Psoas muscle (tissue), 8 donors: ENCODE data around the gene MUSTN1. TPM values are rescaled to one million over a fixed set of nuclear protein-coding genes. Genes with fewer than 3 reads are reported as not detected.
A peak's percentile ranks its signal among the peaks of the same experiment; 100 is the strongest.

Experiments
- ATAC-seq, 4 donors: fragments of 200-7000 bp; cut with Tn5 transposase; one replicate each; pipeline ENCODE4 v1.9.1; 2020; ENCODE audit warnings: moderate library complexity in 3 of 4, mild to moderate bottlenecking in 2 of 4
- DNase-seq, 2 donors: peaks; one replicate each; pipeline ENCODE4 v3.0.0-alpha.2; 2020
- H3K27ac ChIP-seq: fragments of 200-600 bp; one replicate; pipeline ENCODE4 v1.8.0; 2022
- H3K27me3 ChIP-seq, 3 donors: fragments of 200-600 bp in 1 of 3; one replicate each; pipeline versions ENCODE4 v1.6.1 to v1.8.0; 2013 to 2022; ENCODE audit warnings: low read length in 2 of 3, mild to moderate bottlenecking in 2 of 3, moderate library complexity in 1 of 3; ENCODE audit not compliant: insufficient read depth in 3 of 3
- H3K36me3 ChIP-seq, 2 donors: fragments of 200-600 bp in 1 of 2; one replicate each; pipeline versions ENCODE4 v1.6.1 to v1.8.0; 2013 to 2022; ENCODE audit warnings: low read depth in 1 of 2, mild to moderate bottlenecking in 1 of 2, moderate library complexity in 1 of 2; ENCODE audit not compliant: insufficient read depth in 1 of 2
- H3K4me1 ChIP-seq: fragments of 200-600 bp; one replicate; pipeline ENCODE4 v1.8.0; 2022
- H3K4me3 ChIP-seq: fragments of 200-600 bp; one replicate; pipeline ENCODE4 v1.8.0; 2022; ENCODE audit warnings: mild to moderate bottlenecking
- H3K9me3 ChIP-seq: fragments of 200-600 bp; one replicate; pipeline ENCODE4 v1.8.0; 2022
- WGBS, 3 donors: extraction: QIAGEN DNeasy Blood & Tissue Kit; methylation state at CpG; one replicate each; pipeline versions ENCODE4 v1.1.6 to v1.1.7; 2013; 5-methylcytosine and 5-hydroxymethylcytosine counted together
- intact Hi-C, 2 donors: fragments of 100-400 bp; cut with DNase I; formaldehyde crosslinking; loops; one replicate each; pipeline versions ENCODE4 v1.11.0 to v1.14.2; 2022
- polyA plus RNA-seq, 3 donors: library from polyadenylated mRNA; stranded (reverse); fragments of 200-250 nt; gene quantifications; one replicate each; pipeline ENCODE4 v1.2.3, GENCODE V29; 2013
- total RNA-seq, 4 donors: library from RNA; stranded (reverse); fragmentation: NEBNext Ultra II Directional in 2 of 4; extraction: Animal tissue kit (Norgen Biotek cat#: 25700) in 2 of 4; gene quantifications; one replicate each; pipeline versions ENCODE4 v1.2.1 to v1.2.4, GENCODE V29; 2021 to 2023
- TF ChIP-seq, protein P1 (sequence below): fragments of 200-600 bp; IDR thresholded peaks from one replicate; pipeline ENCODE4 v1.8.0; 2022; ENCODE audit warnings: antibody characterized with exemption
- donor health status: healthy with polysubstance abuse.
- donor health status: DM: no; HTN: no; CAD: no; lungs with moderate emphysema.
- donor health status: Bipolar disorder and iron deficiency.
- donor health status: healthy.
- donor health status: DM: yes; HTN: yes; CAD: no.
- donor health status: DM: no; HTN: no; CAD: no.
- donor health status: DM: no; HTN: no; CAD: no.
- donor health status: DM: yes; HTN: yes; CAD: no.

MUSTN1 gene
- total and polyA plus RNA-seq, 7 donors: 91.1 to 1,241 (median 578) TPM

DNA sequence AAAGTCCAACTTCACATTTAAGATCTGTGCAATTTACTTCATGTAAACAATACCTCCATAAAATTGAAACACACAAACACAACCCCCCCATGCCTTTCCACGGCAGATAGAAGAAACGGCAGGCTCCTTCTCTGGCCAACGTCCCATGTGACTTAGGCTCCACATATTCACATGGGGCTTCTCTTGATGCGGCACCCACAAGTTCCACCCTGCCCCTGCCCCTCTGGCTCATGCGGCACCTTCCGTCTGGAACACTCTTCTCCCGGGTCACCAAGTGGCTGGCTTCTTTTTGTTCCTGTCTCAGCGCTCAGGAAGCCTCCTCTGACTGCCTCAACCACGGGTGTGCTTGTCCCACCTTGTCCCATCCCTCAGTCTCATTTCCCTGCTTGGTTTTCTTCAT lies 36.9 kb upstream of the MUSTN1 start:
- WGBS, 3 donors: 68 to 88% (median 69%) methylated on average over 9 of the region's 9 CpGs
- ATAC-seq: no peak
- TF ChIP-seq, protein P1, sequence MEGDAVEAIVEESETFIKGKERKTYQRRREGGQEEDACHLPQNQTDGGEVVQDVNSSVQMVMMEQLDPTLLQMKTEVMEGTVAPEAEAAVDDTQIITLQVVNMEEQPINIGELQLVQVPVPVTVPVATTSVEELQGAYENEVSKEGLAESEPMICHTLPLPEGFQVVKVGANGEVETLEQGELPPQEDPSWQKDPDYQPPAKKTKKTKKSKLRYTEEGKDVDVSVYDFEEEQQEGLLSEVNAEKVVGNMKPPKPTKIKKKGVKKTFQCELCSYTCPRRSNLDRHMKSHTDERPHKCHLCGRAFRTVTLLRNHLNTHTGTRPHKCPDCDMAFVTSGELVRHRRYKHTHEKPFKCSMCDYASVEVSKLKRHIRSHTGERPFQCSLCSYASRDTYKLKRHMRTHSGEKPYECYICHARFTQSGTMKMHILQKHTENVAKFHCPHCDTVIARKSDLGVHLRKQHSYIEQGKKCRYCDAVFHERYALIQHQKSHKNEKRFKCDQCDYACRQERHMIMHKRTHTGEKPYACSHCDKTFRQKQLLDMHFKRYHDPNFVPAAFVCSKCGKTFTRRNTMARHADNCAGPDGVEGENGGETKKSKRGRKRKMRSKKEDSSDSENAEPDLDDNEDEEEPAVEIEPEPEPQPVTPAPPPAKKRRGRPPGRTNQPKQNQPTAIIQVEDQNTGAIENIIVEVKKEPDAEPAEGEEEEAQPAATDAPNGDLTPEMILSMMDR: no peak

DNA sequence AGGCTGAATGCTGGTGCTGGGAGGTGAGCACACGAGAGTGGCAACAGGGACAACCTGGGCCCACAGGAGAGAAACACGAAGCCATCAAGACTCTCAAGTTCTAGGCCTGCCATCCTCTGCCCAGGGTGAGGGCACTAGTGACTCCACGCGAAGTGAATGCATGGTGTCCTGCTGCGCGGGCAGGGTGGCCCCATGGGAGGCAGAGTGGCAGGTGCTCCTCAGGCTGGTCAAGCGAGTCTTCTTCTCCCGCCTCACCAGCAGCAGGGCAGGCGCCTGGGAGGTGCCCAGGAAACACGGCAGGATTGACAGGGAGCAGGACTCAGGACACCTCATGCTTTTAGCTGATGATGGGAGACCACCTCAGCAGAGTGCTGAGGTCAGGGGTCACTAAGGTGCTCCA lies 35.7 kb upstream of the MUSTN1 start:
- DNase-seq (no peak), ATAC-seq (no peak)
- 85 to 96% (median 91%) methylated on average over 10 of the region's 10 CpGs for WGBS, 3 donors
- no peak overlapping the region for H3K27ac ChIP-seq
- TF ChIP-seq, protein P1: no peak
- no peaks in the 10 kb centered on the region for H3K36me3 ChIP-seq
- H3K27me3 ChIP-seq: no peaks in the 10 kb centered on the region
- no peaks in the 10 kb centered on the region for H3K9me3 ChIP-seq
- H3K4me3 ChIP-seq: no peak overlapping the region
- intact Hi-C loops: no loop called here
- peaks cover 11% of the 10 kb centered on the region for H3K4me1 ChIP-seq

More for the DNA sequence above, 36.9 kb upstream of the MUSTN1 start:
- no peak overlapping the region for H3K27ac ChIP-seq
- intact Hi-C loops: no loop called here
- no peaks in the 10 kb centered on the region for H3K27me3 ChIP-seq
- H3K36me3 ChIP-seq: no peaks in the 10 kb centered on the region
- DNase-seq: no peak
- H3K4me3 ChIP-seq: no peak overlapping the region
- H3K9me3 ChIP-seq: no peaks in the 10 kb centered on the region
- peaks cover 12% of the 10 kb centered on the region for H3K4me1 ChIP-seq

- WGBS, 3 donors: 93 to 98% (median 95%) methylated on average over 12 of the region's 12 CpGs
- H3K9me3 ChIP-seq: no peaks in the 10 kb centered on the region
- no peaks in the 10 kb centered on the region for H3K36me3 ChIP-seq
- no peaks in the 10 kb centered on the region for H3K4me1 ChIP-seq
- no peak overlapping the region for H3K4me3 ChIP-seq
- H3K27ac ChIP-seq: no peak overlapping the region
- TF ChIP-seq, protein P1: no peak
- intact Hi-C loops: no loop called here
- H3K27me3 ChIP-seq: no peaks in the 10 kb centered on the region
- ATAC-seq (no peak), DNase-seq (no peak)
Measured at GRCh38 chr3:52866427-52866826, 31.6 kb upstream of the MUSTN1 start.

GRCh38 chr3:52865994-52866393 lies 31.2 kb upstream of the MUSTN1 start:
- DNase-seq (no peak), ATAC-seq (peak in 2 of 4 donors; percentile 29 to 53)
- Histone ChIP-seq H3K36me3 (no peaks in the 10 kb centered on the region), H3K27me3 (no peaks in the 10 kb centered on the region), H3K4me3 (no peak overlapping the region), H3K27ac (no peak overlapping the region), H3K4me1 (no peaks in the 10 kb centered on the region), H3K9me3 (no peaks in the 10 kb centered on the region)
- intact Hi-C loops: no loop called here
- TF ChIP-seq, protein P1: no peak
- WGBS, 3 donors: 89 to 96% (median 92%) methylated on average over 13 of the region's 13 CpGs

- Histone ChIP-seq H3K4me1 (no peaks in the 10 kb centered on the region), H3K36me3 (peaks cover 0 to 15% of the 10 kb centered on the region in 2 donors), H3K27me3 (no peaks in the 10 kb centered on the region), H3K9me3 (no peaks in the 10 kb centered on the region), H3K27ac (no peak overlapping the region), H3K4me3 (no peak overlapping the region)
- WGBS, 3 donors: 63 to 81% (median 69%) methylated on average over 8 of the region's 8 CpGs
- DNase-seq: no peak
- TF ChIP-seq, protein P1: no peak
- ATAC-seq: no peak
- intact Hi-C loops: no loop called here
Measured at GRCh38 chr3:52860424-52860768, 25.6 kb upstream of the MUSTN1 start.
